Keratinocyte (primary cell): ENCODE data around the gene TP53RK. TPM values are rescaled to one million over a fixed set of nuclear protein-coding genes. Genes with fewer than 3 reads are reported as not detected.

Source experiments
- DNase-seq: peaks from one replicate; pipeline ENCODE4 v3.0.0-alpha.2; 2011; ENCODE audit warnings: low read depth, missing footprints, low spot score
- FAIRE-seq: peaks from 2 replicates; lab custom pipeline; 2011; peaks lifted over from hg19 to GRCh38; lab: Jason Lieb, UNC
- H2AFZ ChIP-seq: 2 replicates; pipeline ENCODE4 v1.6.0; 2012; ENCODE audit warnings: low read length, control low read depth, inconsistent platforms; ENCODE audit not compliant: control insufficient read depth
- H3K27ac ChIP-seq: 2 replicates; pipeline ENCODE4 v1.5.1; 2011; ENCODE audit warnings: low read length; ENCODE audit not compliant: control insufficient read depth, insufficient read depth
- H3K27me3 ChIP-seq: 3 replicates; pipeline ENCODE4 v1.6.0; 2011; ENCODE audit warnings: low read length; ENCODE audit not compliant: control insufficient read depth, insufficient read depth; ENCODE audit errors: extremely low read depth
- H3K36me3 ChIP-seq, 2 experiments: 2 replicates in 1 of 2; 3 replicates in 1 of 2; pipeline ENCODE4 v1.5.1; 2011; ENCODE audit warnings: low read length in 2 of 2, mild to moderate bottlenecking in 1 of 2; ENCODE audit not compliant: control insufficient read depth in 2 of 2, insufficient read depth in 2 of 2; ENCODE audit errors: extremely low read depth in 1 of 2
- H3K4me1 ChIP-seq: 3 replicates; pipeline ENCODE4 v1.5.1; 2011; ENCODE audit warnings: low read length; ENCODE audit not compliant: control insufficient read depth, insufficient read depth; ENCODE audit errors: extremely low read depth
- H3K4me2 ChIP-seq: 3 replicates; pipeline ENCODE4 v1.6.0; 2011; ENCODE audit warnings: low read depth, low read length; ENCODE audit not compliant: control insufficient read depth, insufficient read depth; ENCODE audit errors: extremely low read depth
- H3K4me3 ChIP-seq, 3 experiments: fragments of 200-600 bp in 1 of 3; sonication (generic) in 1 of 3; 2 replicates in 2 of 3; 3 replicates in 1 of 3; pipeline ENCODE4 v1.5.1; 2011 to 2016; ENCODE audit warnings: low read length in 3 of 3, mild to moderate bottlenecking in 3 of 3, control low read depth in 2 of 3, inconsistent platforms in 1 of 3, low read depth in 1 of 3, mixed read lengths in 1 of 3, mixed run types in 1 of 3, moderate library complexity in 1 of 3; ENCODE audit not compliant: control insufficient read depth in 2 of 3, insufficient read depth in 2 of 3; ENCODE audit errors: extremely low read depth in 1 of 3
- H3K79me2 ChIP-seq: 2 replicates; pipeline ENCODE4 v1.6.0; 2012; ENCODE audit warnings: low read length; ENCODE audit not compliant: control insufficient read depth, insufficient read depth
- H3K9ac ChIP-seq: 3 replicates; pipeline ENCODE4 v1.6.0; 2011; ENCODE audit warnings: low read length; ENCODE audit not compliant: control insufficient read depth, insufficient read depth; ENCODE audit errors: extremely low read depth
- H3K9me1 ChIP-seq: 3 replicates; pipeline ENCODE4 v1.6.0; 2011; ENCODE audit warnings: low read length; ENCODE audit not compliant: control insufficient read depth, insufficient read depth; ENCODE audit errors: extremely low read depth
- H3K9me3 ChIP-seq: 2 replicates; pipeline ENCODE4 v1.5.1; 2012; ENCODE audit warnings: low read depth, low read length; ENCODE audit not compliant: control insufficient read depth
- H4K20me1 ChIP-seq: 3 replicates; pipeline ENCODE4 v1.6.0; 2011; ENCODE audit warnings: low read length; ENCODE audit not compliant: control insufficient read depth, insufficient read depth; ENCODE audit errors: extremely low read depth
- EZH2 ChIP-seq: IDR thresholded peaks from one replicate; pipeline ENCODE4 v1.6.1; 2012; ENCODE audit warnings: inconsistent platforms, mild to moderate bottlenecking, low read length, moderate library complexity
- dilution Hi-C: fragments of 300-500 bp; cut with MboI; formaldehyde crosslinking; loops from one replicate; pipeline ENCODE4 v1.7.0; 2020; ENCODE audit warnings: low sequenced_read_pairs; ENCODE audit not compliant: extremely low pct_ligation_motif_present
- polyA plus RNA-seq, 5 experiments: library from polyadenylated mRNA; depleted of rRNA in 3 of 5; stranded (reverse) in 3 of 5; stranded (forward) in 1 of 5; unstranded in 1 of 5; fragments of >200 nt; gene quantifications; 1 replicate in 1 of 5; 2 replicates in 3 of 5; 3 replicates in 1 of 5; pipeline versions ENCODE4 v1.2.1 to v1.2.3, GENCODE V29; 2011 to 2012; ENCODE audit warnings: missing spikeins in 2 of 5, low read depth in 1 of 5, low replicate concordance in 1 of 5
- TF ChIP-seq, protein P1 (sequence below), 3 experiments: IDR thresholded peaks in 1 of 3; conservative IDR thresholded peaks in 1 of 3; optimal IDR thresholded peaks in 1 of 3; 2 replicates in 2 of 3; 3 replicates in 1 of 3; pipeline versions ENCODE3 to v1.5.1; 2011; ENCODE audit warnings: low read length in 3 of 3, mild to moderate bottlenecking in 3 of 3, moderate library complexity in 2 of 3, control low read depth in 1 of 3, inconsistent platforms in 1 of 3; ENCODE audit not compliant: insufficient read depth in 2 of 3; ENCODE audit errors: extremely low read depth in 1 of 3

The TP53RK gene
- polyA plus RNA-seq, 1 donor (not counting 4 experiments of a cell fraction or from before 2014, with no cell fraction given), result 15.9 TPM

- H3K9ac ChIP-seq, result no peak overlapping the region
- H3K4me2 ChIP-seq, result no peak overlapping the region
- peaks cover 15% of the 10 kb centered on the region for H3K27me3 ChIP-seq
- H4K20me1 ChIP-seq, result no peaks in the 10 kb centered on the region
- no peaks in the 10 kb centered on the region for H3K4me1 ChIP-seq
- FAIRE-seq (no peak), DNase-seq (no peak)
- H3K9me3 ChIP-seq, result no peaks in the 10 kb centered on the region
- H3K27ac ChIP-seq, result no peak overlapping the region
- dilution Hi-C loops, result no loop called here
- H3K4me3 ChIP-seq, result no peak overlapping the region
- no peak overlapping the region for H2AFZ ChIP-seq
- no peaks in the 10 kb centered on the region for H3K79me2 ChIP-seq
- H3K36me3 ChIP-seq, result no peaks in the 10 kb centered on the region
- TF ChIP-seq, protein P1, sequence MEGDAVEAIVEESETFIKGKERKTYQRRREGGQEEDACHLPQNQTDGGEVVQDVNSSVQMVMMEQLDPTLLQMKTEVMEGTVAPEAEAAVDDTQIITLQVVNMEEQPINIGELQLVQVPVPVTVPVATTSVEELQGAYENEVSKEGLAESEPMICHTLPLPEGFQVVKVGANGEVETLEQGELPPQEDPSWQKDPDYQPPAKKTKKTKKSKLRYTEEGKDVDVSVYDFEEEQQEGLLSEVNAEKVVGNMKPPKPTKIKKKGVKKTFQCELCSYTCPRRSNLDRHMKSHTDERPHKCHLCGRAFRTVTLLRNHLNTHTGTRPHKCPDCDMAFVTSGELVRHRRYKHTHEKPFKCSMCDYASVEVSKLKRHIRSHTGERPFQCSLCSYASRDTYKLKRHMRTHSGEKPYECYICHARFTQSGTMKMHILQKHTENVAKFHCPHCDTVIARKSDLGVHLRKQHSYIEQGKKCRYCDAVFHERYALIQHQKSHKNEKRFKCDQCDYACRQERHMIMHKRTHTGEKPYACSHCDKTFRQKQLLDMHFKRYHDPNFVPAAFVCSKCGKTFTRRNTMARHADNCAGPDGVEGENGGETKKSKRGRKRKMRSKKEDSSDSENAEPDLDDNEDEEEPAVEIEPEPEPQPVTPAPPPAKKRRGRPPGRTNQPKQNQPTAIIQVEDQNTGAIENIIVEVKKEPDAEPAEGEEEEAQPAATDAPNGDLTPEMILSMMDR (optimal IDR thresholded peaks at IDR 0.05 in 1 of 3, IDR thresholded peaks at IDR 0.05 in 1 of 3, conservative IDR thresholded peaks at IDR 0.05 in 1 of 3; ENCODE audit: extremely low read depth in 1 of 3, insufficient read depth in 2 of 3, low read length in 3 of 3), result no peak
- TF ChIP-seq EZH2, result no peak
- no peaks in the 10 kb centered on the region for H3K9me1 ChIP-seq
Observed at GRCh38 chr20:46650575-46651090, 38.6 kb downstream of the TP53RK start.

- TF ChIP-seq, protein P1 (optimal IDR thresholded peaks at IDR 0.05 in 1 of 3, IDR thresholded peaks at IDR 0.05 in 1 of 3, conservative IDR thresholded peaks at IDR 0.05 in 1 of 3; ENCODE audit: extremely low read depth in 1 of 3, insufficient read depth in 2 of 3, low read length in 3 of 3), result no peak
- TF ChIP-seq EZH2, result no peak
- FAIRE-seq (no peak), DNase-seq (no peak)
- no peaks in the 10 kb centered on the region for H4K20me1 ChIP-seq
- H2AFZ ChIP-seq, result no peak overlapping the region
- no peaks in the 10 kb centered on the region for H3K9me1 ChIP-seq
- H3K36me3 ChIP-seq, result no peaks in the 10 kb centered on the region
- H3K79me2 ChIP-seq, result no peaks in the 10 kb centered on the region
- H3K27me3 ChIP-seq, result peaks cover 15% of the 10 kb centered on the region
- H3K9me3 ChIP-seq, result no peaks in the 10 kb centered on the region
- dilution Hi-C loops, result no loop called here
- H3K4me2 ChIP-seq, result no peak overlapping the region
- no peak overlapping the region for H3K9ac ChIP-seq
- no peak overlapping the region for H3K27ac ChIP-seq
- no peaks in the 10 kb centered on the region for H3K4me1 ChIP-seq
- no peak overlapping the region for H3K4me3 ChIP-seq
Observed at GRCh38 chr20:46649965-46650542, 39.2 kb downstream of the TP53RK start.
